Endothelial cell (in vitro differentiated cells): Measurements from ENCODE around the gene SERGEF. TPM values are rescaled to one million over a fixed set of nuclear protein-coding genes. Genes with fewer than 3 reads are reported as not detected.

Experiments used
- DNase-seq: peaks from one replicate; pipeline ENCODE4 v3.0.0; 2021; ENCODE audit warnings: low spot score
- H3K27ac Mint-ChIP-seq: one replicate; pipeline ENCODE4 v1.8.0; 2021; ENCODE audit warnings: mixed read lengths, inconsistent platforms; ENCODE audit not compliant: unreplicated experiment
- H3K27me3 Mint-ChIP-seq: one replicate; pipeline ENCODE4 v1.8.0; 2021; ENCODE audit warnings: mild to moderate bottlenecking, moderate library complexity, mixed read lengths, inconsistent platforms; ENCODE audit not compliant: unreplicated experiment
- H3K36me3 Mint-ChIP-seq: one replicate; pipeline ENCODE4 v1.8.0; 2021; ENCODE audit warnings: mild to moderate bottlenecking, low read depth, mixed read lengths, inconsistent platforms; ENCODE audit not compliant: unreplicated experiment
- H3K4me1 Mint-ChIP-seq: one replicate; pipeline ENCODE4 v1.8.0; 2021; ENCODE audit warnings: mild to moderate bottlenecking, mixed read lengths, inconsistent platforms; ENCODE audit not compliant: unreplicated experiment
- H3K4me3 Mint-ChIP-seq: one replicate; pipeline ENCODE4 v1.8.0; 2021; ENCODE audit warnings: mild to moderate bottlenecking, mixed read lengths, inconsistent platforms; ENCODE audit not compliant: unreplicated experiment
- H3K9me3 Mint-ChIP-seq: one replicate; pipeline ENCODE4 v1.8.0; 2021; ENCODE audit warnings: mixed read lengths, inconsistent platforms; ENCODE audit not compliant: unreplicated experiment
- CTCF ChIP-seq: fragments of 200-600 bp; sonication (generic); IDR thresholded peaks from one replicate; pipeline ENCODE4 v1.5.0; 2021; ENCODE audit warnings: antibody characterized with exemption; ENCODE audit not compliant: unreplicated experiment
- total RNA-seq: library from RNA; stranded (reverse); fragmentation: NEBNext Ultra II Directional; extraction: Animal tissue kit (Norgen Biotek cat#: 25700); gene quantifications from one replicate; pipeline ENCODE4 v1.2.1, GENCODE V29; 2021; ENCODE audit not compliant: unreplicated experiment

SERGEF gene
- total RNA-seq, 1 donor from 2014 or later: 19.1 TPM

- H3K27me3 Mint-ChIP-seq: peaks cover 2% of the 10 kb centered on the region
- H3K27ac Mint-ChIP-seq: no peak overlapping the region
- H3K9me3 Mint-ChIP-seq: no peaks in the 10 kb centered on the region
- peaks cover 7% of the 10 kb centered on the region for H3K4me1 Mint-ChIP-seq
- no peak for TF ChIP-seq CTCF
- peaks cover 6% of the 10 kb centered on the region for H3K36me3 Mint-ChIP-seq
- DNase-seq: no peak
- no peak overlapping the region for H3K4me3 Mint-ChIP-seq
These were observed 79.1 kb downstream of the SERGEF start for GRCh38 chr11:17933708-17934107.

- no peak for DNase-seq
- H3K27me3 Mint-ChIP-seq: peaks cover 2% of the 10 kb centered on the region
- H3K4me1 Mint-ChIP-seq: peaks cover 7% of the 10 kb centered on the region
- no peak for TF ChIP-seq CTCF
- no peaks in the 10 kb centered on the region for H3K9me3 Mint-ChIP-seq
- no peak overlapping the region for H3K27ac Mint-ChIP-seq
- no peak overlapping the region for H3K4me3 Mint-ChIP-seq
- H3K36me3 Mint-ChIP-seq: peaks cover 6% of the 10 kb centered on the region
These were observed 80.4 kb downstream of the SERGEF start for GRCh38 chr11:17932472-17932871.

DNA sequence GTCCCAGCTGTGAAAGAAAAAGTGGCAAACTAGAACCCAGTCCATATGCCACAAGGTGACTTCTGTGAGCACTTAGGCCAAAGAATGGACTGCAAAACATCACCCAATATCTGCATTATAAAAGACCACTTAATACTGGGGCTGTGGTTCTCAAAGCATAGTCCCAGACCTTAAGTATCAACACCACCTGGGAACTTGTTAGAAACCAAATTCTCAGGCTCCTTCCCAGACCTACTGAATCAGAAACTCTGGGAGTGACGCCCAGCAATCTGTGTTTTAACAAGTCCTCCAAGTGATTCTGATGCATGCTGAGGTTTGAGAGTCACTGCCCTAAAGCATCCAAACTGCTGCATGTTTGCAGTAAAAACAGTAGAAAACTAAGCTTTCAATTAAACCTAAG lies 81.3 kb downstream of the SERGEF start:
- TF ChIP-seq CTCF: no peak
- Mint-ChIP-seq H3K27me3 (peaks cover 2% of the 10 kb centered on the region), H3K4me3 (no peak overlapping the region), H3K9me3 (no peaks in the 10 kb centered on the region), H3K4me1 (peaks cover 7% of the 10 kb centered on the region), H3K36me3 (peaks cover 6% of the 10 kb centered on the region), H3K27ac (no peak overlapping the region)
- DNase-seq: no peak

DNA sequence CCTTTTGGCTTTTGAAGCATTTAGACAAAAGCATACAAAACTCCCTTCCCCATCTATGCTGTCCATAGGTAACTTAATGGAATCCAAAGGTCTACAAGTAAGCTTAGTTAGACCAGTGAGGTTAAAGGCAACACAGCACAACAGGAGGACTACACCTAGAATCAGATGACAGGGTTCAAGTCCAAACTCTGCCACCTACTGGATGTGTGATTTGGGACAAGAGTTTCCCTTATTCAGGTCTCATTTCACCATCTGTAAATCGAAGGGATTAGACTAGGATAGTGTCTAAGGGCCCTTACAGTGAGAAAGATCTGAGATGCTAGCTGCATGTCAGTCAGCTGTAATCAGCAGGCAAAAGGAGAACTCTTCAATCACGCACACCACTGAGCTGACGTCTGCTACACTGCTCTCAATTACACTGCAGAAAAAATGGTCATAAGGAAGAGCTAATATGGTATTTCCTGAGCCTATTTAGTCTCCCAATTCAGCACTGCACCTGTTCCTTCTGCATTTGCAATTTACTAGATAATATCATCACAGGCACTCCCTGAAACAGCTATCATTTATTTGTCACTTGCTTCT lies 82.2 kb downstream of the SERGEF start:
- no peak for DNase-seq
- H3K27me3 Mint-ChIP-seq: peaks cover 2% of the 10 kb centered on the region
- H3K36me3 Mint-ChIP-seq: peaks cover 6% of the 10 kb centered on the region
- H3K4me3 Mint-ChIP-seq: no peak overlapping the region
- no peaks in the 10 kb centered on the region for H3K9me3 Mint-ChIP-seq
- TF ChIP-seq CTCF: no peak
- H3K27ac Mint-ChIP-seq: no peak overlapping the region
- H3K4me1 Mint-ChIP-seq: peaks cover 7% of the 10 kb centered on the region

GRCh38 chr11:17929171-17929570 lies 83.7 kb downstream of the SERGEF start:
- H3K36me3 Mint-ChIP-seq: peaks cover 6% of the 10 kb centered on the region
- H3K4me3 Mint-ChIP-seq: no peak overlapping the region

More at GRCh38 chr11:17929171-17929570, 83.7 kb downstream of the SERGEF start:
- Mint-ChIP-seq H3K4me1 (peaks cover 11% of the 10 kb centered on the region), H3K27me3 (peaks cover 2% of the 10 kb centered on the region), H3K9me3 (no peaks in the 10 kb centered on the region), H3K27ac (no peak overlapping the region)
- DNase-seq: no peak
- TF ChIP-seq CTCF: no peak
